NOMO-1 treated with DMSO at 0.1 percent for 48 hours (cell line): ENCODE results near the gene SPATA7.

Experiments used
- DNase-seq: peaks from one replicate; lab custom pipeline; 2025; ENCODE audit not compliant: unreplicated experiment; lab: John Stamatoyannopoulos, UW

The SPATA7 gene

DNA sequence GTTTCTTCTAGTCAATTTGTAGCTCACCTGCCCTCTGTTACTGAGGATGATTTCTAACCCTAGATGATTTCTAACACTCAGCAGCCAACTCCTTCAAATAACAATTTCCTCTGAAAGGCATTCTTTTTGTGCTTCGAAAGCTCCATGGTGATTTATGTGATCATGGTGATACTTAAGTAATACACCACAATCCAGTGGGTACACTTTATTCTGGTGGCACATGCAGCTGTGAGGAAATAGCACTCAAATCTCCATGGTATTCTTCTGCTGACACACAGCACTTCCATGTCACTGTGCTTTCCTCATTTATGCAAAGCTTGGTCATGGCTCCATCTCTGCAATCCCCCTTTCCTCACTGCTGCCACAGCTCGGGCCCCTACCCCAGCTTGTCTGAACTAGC lies 95.6 kb downstream of the SPATA7 start:
- no peak for DNase-seq

DNA sequence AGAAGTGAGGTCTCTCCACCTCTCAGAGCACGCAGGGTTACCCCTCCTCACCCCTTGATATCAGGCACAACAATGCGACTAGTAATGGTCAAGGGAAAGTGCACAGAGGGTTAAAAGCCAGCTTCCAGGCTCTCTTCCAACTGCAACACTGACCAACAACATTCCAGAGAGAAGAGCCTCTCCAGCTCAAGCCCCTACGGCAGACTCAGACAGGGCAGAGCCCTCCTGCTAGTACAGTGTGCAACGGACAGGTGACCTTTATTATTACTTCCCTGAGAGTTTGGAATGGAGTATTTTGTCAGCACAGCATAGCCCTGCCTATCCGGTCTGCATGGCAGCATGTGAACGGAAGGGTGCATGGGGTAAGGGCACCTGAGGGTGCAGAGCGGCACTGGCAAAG lies 96.3 kb downstream of the SPATA7 start:
- no peak for DNase-seq

DNA sequence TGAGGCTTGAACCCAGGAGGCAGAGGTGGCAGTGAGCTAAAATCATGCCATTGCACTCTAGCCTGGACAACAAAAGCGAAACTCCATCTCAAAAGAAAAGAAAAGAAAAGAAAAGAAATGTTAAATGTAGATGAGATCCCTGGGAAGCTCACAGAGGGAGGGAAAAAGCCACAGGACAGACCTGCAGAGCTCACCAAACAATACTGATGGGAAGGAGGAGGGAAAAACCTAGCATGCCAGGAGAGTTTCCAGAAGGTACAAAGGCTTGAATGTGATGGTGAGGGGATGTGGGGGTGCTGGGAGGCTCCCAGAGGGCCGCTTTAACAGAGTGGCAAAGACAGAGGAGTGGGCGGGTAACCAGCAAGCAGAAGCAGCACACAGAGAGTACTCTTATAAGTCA lies 97.1 kb downstream of the SPATA7 start:
- DNase-seq = no peak
